Measurements from ENCODE around the gene TIPARP. TPM values are rescaled to one million over a fixed set of nuclear protein-coding genes. Genes with fewer than 3 reads are reported as not detected.

TIPARP gene
- total and polyA plus RNA-seq, 7 experiments from 2014 or later = 4.2 to 66.6 (median 63.6) TPM

DNA sequence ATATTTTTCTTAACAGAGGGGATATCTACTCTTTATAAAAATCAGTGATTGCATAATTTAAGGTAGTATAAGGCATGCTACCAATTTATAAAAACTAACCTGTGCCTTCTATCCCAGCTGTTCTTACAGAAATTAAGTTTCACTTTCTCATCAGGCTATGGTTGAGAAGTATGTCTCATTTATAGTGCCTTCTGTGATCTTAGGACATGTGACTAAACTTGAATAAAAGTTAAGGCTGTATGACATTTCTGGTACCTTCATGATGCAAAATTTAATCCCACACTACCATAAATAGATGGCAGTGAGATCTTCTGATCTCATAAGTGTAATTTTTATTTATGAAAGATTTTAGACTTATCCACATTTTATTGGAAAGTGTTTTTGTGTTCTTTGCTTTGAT lies 12.6 kb downstream of the TIPARP start:
- Histone ChIP-seq H3K9me3 (ENCODE audit: control insufficient read depth in 2 of 3, low read length in 3 of 3) (no peaks in the 10 kb centered on the region), H3K4me3 (ENCODE audit: low read length) (no peak overlapping the region), H3K27ac (ENCODE audit: low read depth, low read length) (no peak overlapping the region), H3K27me3 (ENCODE audit: control insufficient read depth in 2 of 2, insufficient read depth in 2 of 2, low read length in 2 of 2) (no peaks in the 10 kb centered on the region), H3K4me1 (ENCODE audit: control insufficient read depth in 2 of 2, insufficient read depth in 2 of 2, low read length in 2 of 2) (peaks cover 16 to 43% of the 10 kb centered on the region in 2 donors), H3K36me3 (ENCODE audit: control insufficient read depth in 2 of 3, insufficient read depth in 3 of 3, low read length in 3 of 3) (no peaks in the 10 kb centered on the region)
- Mint-ChIP-seq H3K27ac (peak overlapping the region in 1 of 9 donors; percentile 41), H3K4me3 (peak overlapping the region in 5 of 10 donors; percentile 9 to 73 (median 46)), H3K9me3 (peaks cover 0 to 2% (median 0%) of the 10 kb centered on the region in 11 donors), H3K27me3 (no peaks in the 10 kb centered on the region), H3K36me3 (peaks cover 0 to 35% (median 0%) of the 10 kb centered on the region in 5 donors), H3K4me1 (peaks cover 48 to 85% (median 82%) of the 10 kb centered on the region in 7 donors)
- POLR2A ChIA-PET = interaction anchor here (0.6 to 2.8 kb wide), 3 partner anchors 10 to 434 kb away, joined by 3 to 16 read pairs (median 5); partner anchors contain the start of gene TIPARP
- intact Hi-C loops (cut with micrococcal nuclease) = loop anchor here in 1 of 2 donors (1.0 to 5.0 kb wide), 2 partner anchors 10 to 535 kb away; no protein-coding TSS in a partner anchor
- ATAC-seq = peak; percentile 64
- DNase-seq = peak in 3 of 9 donors; percentile 13 to 34 (median 28)
- CTCF ChIA-PET = interaction anchor here (1.5 kb wide), 1 partner anchor 450 kb away, joined by 3 read pairs; no protein-coding TSS in a partner anchor

DNA sequence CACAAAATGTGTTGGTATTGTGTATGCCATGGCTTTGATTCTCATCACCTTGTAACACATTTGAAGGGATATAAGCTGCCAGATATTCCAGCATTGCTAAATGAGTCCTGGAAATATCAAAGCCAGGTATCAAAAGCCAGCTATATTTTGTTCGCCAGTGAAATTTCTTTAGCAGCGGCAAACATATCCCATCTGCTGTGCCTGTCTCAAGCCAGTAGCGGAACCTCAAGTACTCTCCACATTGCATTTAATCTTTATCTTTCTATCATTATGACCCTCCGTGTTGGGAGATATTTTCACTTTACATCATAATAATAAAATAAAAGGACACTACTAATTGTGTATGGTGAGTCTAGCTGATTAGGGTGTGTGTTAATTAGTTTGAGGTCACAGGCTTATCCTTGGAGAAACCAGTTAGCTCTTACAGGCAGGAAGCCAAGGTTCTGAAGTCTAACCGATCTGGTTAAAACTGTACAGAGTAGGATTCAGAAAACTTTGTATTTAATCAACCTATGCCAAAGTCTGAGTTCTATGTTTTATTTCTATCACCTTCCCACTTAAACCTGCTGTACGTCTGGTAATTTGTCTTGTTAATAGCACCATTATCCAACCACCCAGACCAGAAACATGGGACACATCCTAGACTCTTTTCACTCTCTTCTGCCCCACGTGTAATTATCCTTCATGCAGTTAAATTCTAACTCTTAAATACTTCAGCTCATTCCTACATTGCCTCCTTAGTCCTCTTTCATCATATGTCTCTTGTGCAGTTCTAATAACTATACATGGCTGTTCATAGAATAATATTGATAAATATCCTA lies 14.5 kb downstream of the TIPARP start:
- Mint-ChIP-seq H3K27ac (peak overlapping the region in 1 of 9 donors; percentile 19), H3K9me3 (peaks cover 0 to 2% (median 0%) of the 10 kb centered on the region in 11 donors), H3K27me3 (no peaks in the 10 kb centered on the region), H3K36me3 (peaks cover 0 to 32% (median under 1%) of the 10 kb centered on the region in 5 donors), H3K4me1 (peaks cover 45 to 78% (median 70%) of the 10 kb centered on the region in 7 donors), H3K4me3 (peak overlapping the region in 2 of 10 donors; percentile 47 to 49)
- DNase-seq = no peak
- POLR2A ChIA-PET = interaction anchor here (0.8 to 1.1 kb wide), 2 partner anchors 11 to 14 kb away, joined by 3 to 5 read pairs; partner anchors contain the start of gene TIPARP
- ATAC-seq = no peak
- H3K27me3 ChIP-seq (ENCODE audit: control insufficient read depth in 2 of 2, insufficient read depth in 2 of 2, low read length in 2 of 2) = no peaks in the 10 kb centered on the region
- no peak overlapping the region for H3K27ac ChIP-seq (ENCODE audit: low read depth, low read length)
- H3K4me3 ChIP-seq (ENCODE audit: low read length) = no peak overlapping the region
- H3K36me3 ChIP-seq (ENCODE audit: control insufficient read depth in 2 of 3, insufficient read depth in 3 of 3, low read length in 3 of 3) = no peaks in the 10 kb centered on the region
- no peaks in the 10 kb centered on the region for H3K9me3 ChIP-seq (ENCODE audit: control insufficient read depth in 2 of 3, low read length in 3 of 3)
- H3K4me1 ChIP-seq (ENCODE audit: control insufficient read depth in 2 of 2, insufficient read depth in 2 of 2, low read length in 2 of 2) = peaks cover 16 to 39% of the 10 kb centered on the region in 2 donors
- intact Hi-C loops (cut with micrococcal nuclease) = loop anchor here in 1 of 2 donors (5.0 kb wide), 1 partner anchor 537 kb away; no protein-coding TSS in a partner anchor
- CTCF ChIA-PET = no interaction called here

DNA sequence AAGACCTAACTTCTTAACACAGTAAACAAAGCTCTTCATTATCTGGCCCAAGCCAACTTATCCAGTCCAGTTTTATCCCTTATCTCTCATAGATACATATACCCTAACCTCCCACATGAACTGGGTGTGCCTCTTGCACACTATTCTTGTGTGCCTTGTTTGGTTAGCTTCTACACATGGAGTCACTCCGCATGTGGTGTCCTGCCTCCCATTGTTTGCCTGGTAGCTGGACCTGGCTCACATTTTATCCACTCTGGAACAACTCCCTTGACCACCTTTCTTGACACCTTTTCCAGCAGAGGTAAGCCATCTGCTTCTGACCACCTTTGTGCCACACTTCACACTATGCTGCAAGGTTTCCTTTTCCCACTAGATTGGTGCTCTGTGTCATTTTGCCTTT lies 15.2 kb downstream of the TIPARP start:
- ChIA-PET POLR2A (interaction anchor here (0.8 to 1.1 kb wide), 2 partner anchors 12 to 15 kb away, joined by 3 to 5 read pairs; partner anchors contain the start of gene TIPARP), CTCF (no interaction called here)
- Mint-ChIP-seq H3K4me1 (peaks cover 45 to 75% (median 63%) of the 10 kb centered on the region in 7 donors), H3K9me3 (peaks cover 0 to 2% (median 0%) of the 10 kb centered on the region in 11 donors), H3K36me3 (peaks cover 4 to 36% (median 8%) of the 10 kb centered on the region in 5 donors), H3K27ac (peak overlapping the region in 2 of 9 donors; percentile 22 to 75), H3K27me3 (no peaks in the 10 kb centered on the region), H3K4me3 (peak overlapping the region in 1 of 10 donors; percentile 24)
- DNase-seq (no peak), ATAC-seq (no peak)
- Histone ChIP-seq H3K4me1 (ENCODE audit: control insufficient read depth in 2 of 2, insufficient read depth in 2 of 2, low read length in 2 of 2) (peaks cover 16 to 39% of the 10 kb centered on the region in 2 donors), H3K27ac (ENCODE audit: low read depth, low read length) (no peak overlapping the region), H3K36me3 (ENCODE audit: control insufficient read depth in 2 of 3, insufficient read depth in 3 of 3, low read length in 3 of 3) (peaks cover 0 to 4% (median 4%) of the 10 kb centered on the region in 3 experiments), H3K4me3 (ENCODE audit: low read length) (no peak overlapping the region), H3K9me3 (ENCODE audit: control insufficient read depth in 2 of 3, low read length in 3 of 3) (no peaks in the 10 kb centered on the region), H3K27me3 (ENCODE audit: control insufficient read depth in 2 of 2, insufficient read depth in 2 of 2, low read length in 2 of 2) (no peaks in the 10 kb centered on the region)
- intact Hi-C loops (cut with micrococcal nuclease) = loop anchor here in 1 of 2 donors (5.0 kb wide), 1 partner anchor 537 kb away; no protein-coding TSS in a partner anchor

DNA sequence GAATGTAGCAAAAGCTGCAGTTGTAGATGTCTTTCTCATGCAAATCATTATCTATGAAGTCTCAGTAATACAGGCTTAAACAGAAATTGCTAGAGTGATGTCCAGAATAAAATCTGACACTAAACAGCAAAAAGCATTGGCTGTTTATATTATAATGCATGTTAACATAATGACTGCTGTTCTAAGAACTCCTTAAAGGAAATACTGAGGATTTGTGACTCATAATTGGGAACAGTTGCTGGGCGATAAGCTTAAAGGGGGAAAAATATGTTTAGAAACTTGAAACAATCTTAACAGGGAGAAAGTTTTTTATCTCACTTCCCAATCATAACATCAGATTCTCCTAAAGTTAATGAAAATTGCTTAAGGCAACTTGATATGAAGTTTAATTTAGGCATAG lies 17.5 kb downstream of the TIPARP start:
- ATAC-seq (no peak), DNase-seq (no peak)
- no peak overlapping the region for H3K4me3 ChIP-seq (ENCODE audit: low read length)
- H3K9me3 Mint-ChIP-seq = peaks cover 0 to 2% (median 0%) of the 10 kb centered on the region in 11 donors
- no peaks in the 10 kb centered on the region for H3K27me3 Mint-ChIP-seq
- CTCF ChIA-PET = no interaction called here
- H3K36me3 Mint-ChIP-seq = peaks cover 6 to 38% (median 26%) of the 10 kb centered on the region in 5 donors
- H3K9me3 ChIP-seq (ENCODE audit: control insufficient read depth in 2 of 3, low read length in 3 of 3) = no peaks in the 10 kb centered on the region
- no peak overlapping the region for H3K27ac ChIP-seq (ENCODE audit: low read depth, low read length)
- peaks cover 13 to 23% (median 18%) of the 10 kb centered on the region in 3 experiments for H3K36me3 ChIP-seq (ENCODE audit: control insufficient read depth in 2 of 3, insufficient read depth in 3 of 3, low read length in 3 of 3)
- H3K27ac Mint-ChIP-seq = peak overlapping the region in 1 of 9 donors; percentile 33
- intact Hi-C loops (cut with micrococcal nuclease) = loop anchor here in 1 of 2 donors (1.0 to 2.0 kb wide), 2 partner anchors 11 to 15 kb away; no protein-coding TSS in a partner anchor
- no peak overlapping the region for H3K4me3 Mint-ChIP-seq
- peaks cover 35 to 61% (median 42%) of the 10 kb centered on the region in 7 donors for H3K4me1 Mint-ChIP-seq
- H3K4me1 ChIP-seq (ENCODE audit: control insufficient read depth in 2 of 2, insufficient read depth in 2 of 2, low read length in 2 of 2) = peaks cover 0 to 20% of the 10 kb centered on the region in 2 donors
- no peaks in the 10 kb centered on the region for H3K27me3 ChIP-seq (ENCODE audit: control insufficient read depth in 2 of 2, insufficient read depth in 2 of 2, low read length in 2 of 2)
- POLR2A ChIA-PET = no interaction called here

DNA sequence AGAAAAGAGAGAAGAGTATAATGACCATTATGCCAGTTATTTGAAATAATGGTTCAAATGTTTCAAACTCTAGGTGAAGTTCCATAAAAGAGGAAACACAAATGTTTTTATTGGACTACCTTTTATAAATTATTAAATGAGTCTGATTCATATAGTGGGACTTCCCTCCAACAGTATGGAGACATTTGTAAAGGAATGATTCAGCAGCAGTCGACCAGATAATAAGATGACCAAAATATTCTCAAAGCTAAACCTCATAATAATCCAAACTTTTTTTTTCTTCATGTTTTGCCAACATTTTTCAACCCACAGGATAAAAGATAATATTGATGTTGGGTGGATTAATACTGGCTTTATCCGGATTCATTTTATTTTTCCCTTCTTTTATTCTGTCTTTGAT lies 18.8 kb downstream of the TIPARP start:
- Histone ChIP-seq H3K4me3 (ENCODE audit: low read length) (no peak overlapping the region), H3K9me3 (ENCODE audit: control insufficient read depth in 2 of 3, low read length in 3 of 3) (no peaks in the 10 kb centered on the region), H3K36me3 (ENCODE audit: control insufficient read depth in 2 of 3, insufficient read depth in 3 of 3, low read length in 3 of 3) (peaks cover 13 to 31% (median 21%) of the 10 kb centered on the region in 3 experiments), H3K27ac (ENCODE audit: low read depth, low read length) (no peak overlapping the region), H3K4me1 (ENCODE audit: control insufficient read depth in 2 of 2, insufficient read depth in 2 of 2, low read length in 2 of 2) (peaks cover 0 to 11% of the 10 kb centered on the region in 2 donors), H3K27me3 (ENCODE audit: control insufficient read depth in 2 of 2, insufficient read depth in 2 of 2, low read length in 2 of 2) (no peaks in the 10 kb centered on the region)
- peaks cover 0 to 2% (median 0%) of the 10 kb centered on the region in 11 donors for H3K9me3 Mint-ChIP-seq
- DNase-seq (no peak), ATAC-seq (no peak)
- H3K27ac Mint-ChIP-seq = no peak overlapping the region
- H3K36me3 Mint-ChIP-seq = peaks cover 9 to 42% (median 35%) of the 10 kb centered on the region in 5 donors
- peaks cover 27 to 54% (median 30%) of the 10 kb centered on the region in 7 donors for H3K4me1 Mint-ChIP-seq
- intact Hi-C loops (cut with micrococcal nuclease) = loop anchor here in 1 of 2 donors (2.0 kb wide), 1 partner anchor 16 kb away; no protein-coding TSS in a partner anchor
- CTCF ChIA-PET = no interaction called here
- no peak overlapping the region for H3K4me3 Mint-ChIP-seq
- H3K27me3 Mint-ChIP-seq = no peaks in the 10 kb centered on the region
- POLR2A ChIA-PET = interaction anchor here (1.4 kb wide), 1 partner anchor 17 kb away, joined by 3 read pairs; no protein-coding TSS in a partner anchor

DNA sequence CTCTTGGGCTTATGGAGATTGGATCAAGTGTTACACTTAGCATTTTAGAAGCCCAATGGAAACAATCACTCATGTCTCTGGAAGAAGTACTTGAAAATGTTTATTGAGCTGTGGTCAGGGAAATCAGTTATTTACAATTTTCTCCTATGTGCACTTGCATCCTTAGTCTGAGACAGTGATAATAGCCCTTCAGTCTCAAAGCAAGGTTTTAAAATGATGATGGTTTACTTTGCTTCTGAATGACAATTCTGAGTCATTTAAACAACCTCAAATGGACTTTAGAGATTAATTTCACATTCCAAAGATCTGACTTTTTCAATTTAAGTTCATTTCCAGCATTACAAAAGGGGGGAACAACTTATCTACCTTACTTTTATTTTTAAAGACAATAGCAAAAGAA lies 20.1 kb downstream of the TIPARP start:
- no peak for DNase-seq
- no peaks in the 10 kb centered on the region for H3K27me3 ChIP-seq (ENCODE audit: control insufficient read depth in 2 of 2, insufficient read depth in 2 of 2, low read length in 2 of 2)
- Mint-ChIP-seq H3K27me3 (no peaks in the 10 kb centered on the region), H3K36me3 (peaks cover 13 to 46% (median 40%) of the 10 kb centered on the region in 5 donors), H3K4me1 (peaks cover 19 to 52% (median 26%) of the 10 kb centered on the region in 7 donors), H3K9me3 (no peaks in the 10 kb centered on the region), H3K27ac (no peak overlapping the region), H3K4me3 (no peak overlapping the region)
- no peak for ATAC-seq
- H3K9me3 ChIP-seq (ENCODE audit: control insufficient read depth in 2 of 3, low read length in 3 of 3) = no peaks in the 10 kb centered on the region
- ChIA-PET POLR2A (interaction anchor here (0.6 kb wide), 1 partner anchor 533 kb away, joined by 3 read pairs; no protein-coding TSS in a partner anchor), CTCF (no interaction called here)
- H3K36me3 ChIP-seq (ENCODE audit: control insufficient read depth in 2 of 3, insufficient read depth in 3 of 3, low read length in 3 of 3) = peaks cover 13 to 31% (median 21%) of the 10 kb centered on the region in 3 experiments
- intact Hi-C loops (cut with micrococcal nuclease) = no loop called here
- no peak overlapping the region for H3K27ac ChIP-seq (ENCODE audit: low read depth, low read length)
- peaks cover 0 to 2% of the 10 kb centered on the region in 2 donors for H3K4me1 ChIP-seq (ENCODE audit: control insufficient read depth in 2 of 2, insufficient read depth in 2 of 2, low read length in 2 of 2)
- no peak overlapping the region for H3K4me3 ChIP-seq (ENCODE audit: low read length)
